LNCAP (cell line): Measurements from ENCODE around the gene IP6K2.

ENCODE experiments used
- CTCF ChIP-seq: fragments of 450-650 bp; IDR thresholded peaks from 2 replicates; pipeline ENCODE4 v1.5.1; 2017; ENCODE audit warnings: mild to moderate bottlenecking

Gene IP6K2

GRCh38 chr3:48687220-48687678 lies 29.8 kb downstream of the IP6K2 start:
- no peak for TF ChIP-seq CTCF

- no peak for TF ChIP-seq CTCF
Observed at GRCh38 chr3:48686538-48687219, 30.3 kb downstream of the IP6K2 start.

- peak; percentile 85 for TF ChIP-seq CTCF
Observed at GRCh38 chr3:48685603-48686511, 31.2 kb downstream of the IP6K2 start, which contains the start of gene NCKIPSD. TSS of gene NCKIPSD (minus strand) at chr3:48685915. CDS start at chr3:48685807, 108 bp downstream.

GRCh38 chr3:48685293-48685602 lies 31.8 kb downstream of the IP6K2 start:
- no peak for TF ChIP-seq CTCF

- no peak for TF ChIP-seq CTCF
Observed at GRCh38 chr3:48684480-48685143, 32.4 kb downstream of the IP6K2 start.

- TF ChIP-seq CTCF: no peak
Observed at GRCh38 chr3:48684054-48684349, 33.0 kb downstream of the IP6K2 start.

- no peak for TF ChIP-seq CTCF
Observed at GRCh38 chr3:48682786-48683185, 34.2 kb downstream of the IP6K2 start.
